K562 (cell line): ENCODE results near the gene PLPP7. TPM values are rescaled to one million over a fixed set of nuclear protein-coding genes. Genes with fewer than 3 reads are reported as not detected.
A peak's percentile ranks its signal among the peaks of the same experiment; 100 is the strongest.

Experiments
- ATAC-seq: fragments of 200-7000 bp; cut with Tn5 transposase; 3 replicates; pipeline ENCODE4 v1.9.1; 2020; ENCODE audit warnings: moderate library complexity
- BruUV-seq: library from RNA; stranded (reverse); fragments of 400-500 nt; replicated peaks from 2 replicates; lab custom pipeline; 2021; lab: Mats Ljungman, UMichigan
- CTCF ChIA-PET: fragments of 300-600 bp; formaldehyde crosslinking; extraction: SDS; loops from one replicate; lab custom pipeline; 2021; ENCODE audit warnings: low intra/inter-chr PET ratio; lab: Yijun Ruan, JAX
- POLR2A ChIA-PET: fragments of 300-600, 350-650 bp; sonication (Branson Sonifier 250); formaldehyde crosslinking; extraction: SDS; loops from one replicate; lab custom pipeline; 2021; ENCODE audit warnings: antibody characterized with exemption, inconsistent platforms; lab: Yijun Ruan, JAX
- DNase-seq, 4 experiments: peaks; one replicate each; pipeline versions ENCODE4 v3.0.0 to v3.0.0-alpha.2; 2011 to 2018; ENCODE audit warnings: low spot score in 3 of 4, mixed read lengths in 3 of 4; ENCODE audit errors: extremely low read depth in 1 of 4
- FAIRE-seq: peaks from 2 replicates; lab custom pipeline; 2011; peaks lifted over from hg19 to GRCh38; lab: Jason Lieb, UNC
- H2AFZ ChIP-seq: 2 replicates; pipeline ENCODE4 v1.6.0; 2011; ENCODE audit warnings: low read depth, low read length, control low read depth, inconsistent platforms
- H3K27ac ChIP-seq: fragments of 200-600 bp; 3 replicates; pipeline ENCODE4 v1.8.0; 2011; ENCODE audit warnings: low read depth, mild to moderate bottlenecking, control low read depth, inconsistent platforms, low read length, moderate library complexity, mixed read lengths; ENCODE audit errors: extremely low read depth
- H3K27me3 ChIP-seq, 2 experiments: fragments of 300-600 bp in 1 of 2; 2 replicates in 1 of 2; 3 replicates in 1 of 2; pipeline versions ENCODE4 v1.6.0 to v1.8.0; 2011; ENCODE audit warnings: inconsistent platforms in 2 of 2, low read length in 2 of 2, mild to moderate bottlenecking in 1 of 2, mixed read lengths in 1 of 2, moderate library complexity in 1 of 2; ENCODE audit not compliant: control insufficient read depth in 2 of 2, insufficient read depth in 2 of 2
- H3K36me3 ChIP-seq: fragments of 300-600 bp; 3 replicates; pipeline ENCODE4 v1.8.0; 2011; ENCODE audit warnings: mild to moderate bottlenecking, low read length, inconsistent platforms; ENCODE audit not compliant: control insufficient read depth, insufficient read depth
- H3K4me1 ChIP-seq, 2 experiments: fragments of 200-600 bp in 1 of 2; replicated peaks in 1 of 2; 2 replicates in 1 of 2; 3 replicates in 1 of 2; pipeline versions ENCODE4 v1.5.1 to v1.8.0; 2011; ENCODE audit warnings: inconsistent platforms in 2 of 2, low read length in 2 of 2, mild to moderate bottlenecking in 1 of 2, mixed read lengths in 1 of 2, moderate library complexity in 1 of 2; ENCODE audit not compliant: control insufficient read depth in 2 of 2, insufficient read depth in 2 of 2
- H3K4me2 ChIP-seq: 2 replicates; pipeline ENCODE4 v1.6.1; 2011; ENCODE audit warnings: low read length, control low read depth, inconsistent platforms, mixed read lengths; ENCODE audit not compliant: insufficient read depth
- H3K4me3 ChIP-seq: fragments of 200-600 bp; sonication (generic), shearing (Covaris generic); 2 replicates; pipeline ENCODE4 v1.5.1; 2016; ENCODE audit warnings: control low read depth, inconsistent platforms
- H3K79me2 ChIP-seq: fragments of 200-600 bp; 3 replicates; pipeline ENCODE4 v1.8.0; 2011; ENCODE audit warnings: low read length, inconsistent platforms; ENCODE audit not compliant: control insufficient read depth, insufficient read depth
- H3K9ac ChIP-seq, 2 experiments: 2 replicates each; pipeline versions ENCODE4 v1.6.0 to v1.6.1; 2011; ENCODE audit warnings: low read depth in 2 of 2, low read length in 2 of 2, control low read depth in 1 of 2, inconsistent platforms in 1 of 2, mild to moderate bottlenecking in 1 of 2, mixed read lengths in 1 of 2; ENCODE audit not compliant: insufficient read depth in 1 of 2
- H3K9me1 ChIP-seq: one replicate; pipeline ENCODE4 v1.6.0; 2011; ENCODE audit warnings: inconsistent platforms, mild to moderate bottlenecking, low read length, moderate library complexity; ENCODE audit not compliant: control insufficient read depth, insufficient read depth
- H3K9me3 ChIP-seq: replicated peaks from 2 replicates; pipeline ENCODE4 v1.5.1; 2011; ENCODE audit warnings: low read depth, low read length, inconsistent platforms; ENCODE audit not compliant: control insufficient read depth, insufficient read depth
- H4K20me1 ChIP-seq: replicated peaks from 2 replicates; pipeline ENCODE4 v1.6.1; 2011; ENCODE audit warnings: low read length, inconsistent platforms, mixed read lengths; ENCODE audit not compliant: control insufficient read depth, insufficient read depth
- ASH1L ChIP-seq: fragments of 450-650 bp; IDR thresholded peaks from 2 replicates; pipeline ENCODE4 v1.6.1; 2018; ENCODE audit warnings: borderline replicate concordance, mild to moderate bottlenecking, low read depth; ENCODE audit not compliant: partially characterized antibody
- HSF4 ChIP-seq: fragments of 250-450 bp; sonication (Bioruptor Pico); IDR thresholded peaks from 2 replicates; pipeline ENCODE4 v2.1.2; 2022; ENCODE audit warnings: mild to moderate bottlenecking, moderate library complexity, borderline replicate concordance
- IRF2 ChIP-seq: sonication (generic); formaldehyde crosslinking; IDR thresholded peaks from 2 replicates; pipeline ENCODE4 v1.8.1; 2022; ENCODE audit warnings: mild to moderate bottlenecking, missing genetic modification reagents
- NR2C2 ChIP-seq, 2 experiments: fragments of 200-800 bp in 1 of 2; sonication (Bioruptor generic) in 1 of 2; sonication (generic) in 1 of 2; formaldehyde crosslinking in 1 of 2; IDR thresholded peaks; 2 replicates each; pipeline versions ENCODE4 v1.6.1 to v1.8.0; 2016 to 2022; ENCODE audit warnings: mild to moderate bottlenecking in 1 of 2, missing compliant biosample characterization in 1 of 2, missing genetic modification characterization in 1 of 2, missing genetic modification reagents in 1 of 2
- POLR2B ChIP-seq: fragments of 450-650 bp; IDR thresholded peaks from 2 replicates; pipeline ENCODE4 v1.6.1; 2018; ENCODE audit warnings: low read depth; ENCODE audit not compliant: partially characterized antibody
- SAP30 ChIP-seq: fragments of 200-600 bp; sonication (generic); IDR thresholded peaks from 2 replicates; pipeline ENCODE4 v1.6.1; 2012; ENCODE audit warnings: borderline replicate concordance, low read depth, mild to moderate bottlenecking, moderate library complexity, low read length, control low read depth, inconsistent platforms; ENCODE audit not compliant: insufficient read depth, poor library complexity, severe bottlenecking
- WGBS: fragments of 100-300 bp; shearing (Covaris generic); methylation state at CpG from one replicate; pipeline ENCODE4 v1.1.6; 2016; ENCODE audit warnings: low coverage, mixed read lengths; ENCODE audit not compliant: insufficient coverage; ENCODE audit errors: missing lambda C conversion rate; 5-methylcytosine and 5-hydroxymethylcytosine counted together
- in situ Hi-C: fragments of 300-500 bp; cut with MboI; formaldehyde crosslinking; loops from 4 replicates; pipeline ENCODE4 v1.15.0; 2018; ENCODE audit warnings: inconsistent platforms, mixed read lengths
- intact Hi-C: fragments of 100-400 bp; cut with micrococcal nuclease; formaldehyde crosslinking; loops from 2 replicates; pipeline ENCODE4 v1.14.2; 2022
- polyA plus RNA-seq, 8 experiments: library from polyadenylated mRNA; depleted of rRNA in 4 of 8; stranded (reverse) in 5 of 8; unstranded in 3 of 8; fragments of >200 nt; fragmentation: Nextera tagmentation in 2 of 8; fragmentation: Illumina TruSeq in 1 of 8; extraction: Ambion mirVana in 2 of 8; extraction: Trizol in 1 of 8; gene quantifications; 2 replicates each; pipeline versions ENCODE4 v1.2.1 to v1.2.3, GENCODE V29; 2011 to 2014; ENCODE audit warnings: inconsistent platforms in 1 of 8, missing spikeins in 1 of 8
- total RNA-seq, 7 experiments: library from RNA; depleted of rRNA in 6 of 7; stranded (reverse); fragments of >200 nt in 6 of 7; fragmentation: Illumina TruSeq in 2 of 7; extraction: Trizol in 2 of 7; gene quantifications; 2 replicates each; pipeline versions ENCODE4 v1.2.1 to v1.2.3, GENCODE V29; 2011 to 2021; ENCODE audit warnings: low replicate concordance in 1 of 7
- TF ChIP-seq, protein P1 (sequence below): fragments of 450-650 bp; IDR thresholded peaks from 2 replicates; pipeline ENCODE4 v1.6.1; 2014; ENCODE audit warnings: low read depth, mild to moderate bottlenecking, moderate library complexity, borderline replicate concordance
- TF ChIP-seq, protein P2 (sequence below): fragments of 250-450 bp; sonication (Bioruptor Pico); IDR thresholded peaks from 2 replicates; pipeline ENCODE4 v1.4.0; 2020; ENCODE audit warnings: mild to moderate bottlenecking, moderate library complexity
- TF ChIP-seq, protein P3 (sequence below): sonication (generic); formaldehyde crosslinking; IDR thresholded peaks from 2 replicates; pipeline ENCODE4 v1.8.1; 2022; ENCODE audit warnings: missing genetic modification reagents

Gene PLPP7
- total and polyA plus RNA-seq, 9 of the 15 experiments (the other 6 are each of a cell fraction or from before 2014, with no cell fraction given): 0.09 to 0.93 (median 0.18) TPM; not detected in 4

DNA sequence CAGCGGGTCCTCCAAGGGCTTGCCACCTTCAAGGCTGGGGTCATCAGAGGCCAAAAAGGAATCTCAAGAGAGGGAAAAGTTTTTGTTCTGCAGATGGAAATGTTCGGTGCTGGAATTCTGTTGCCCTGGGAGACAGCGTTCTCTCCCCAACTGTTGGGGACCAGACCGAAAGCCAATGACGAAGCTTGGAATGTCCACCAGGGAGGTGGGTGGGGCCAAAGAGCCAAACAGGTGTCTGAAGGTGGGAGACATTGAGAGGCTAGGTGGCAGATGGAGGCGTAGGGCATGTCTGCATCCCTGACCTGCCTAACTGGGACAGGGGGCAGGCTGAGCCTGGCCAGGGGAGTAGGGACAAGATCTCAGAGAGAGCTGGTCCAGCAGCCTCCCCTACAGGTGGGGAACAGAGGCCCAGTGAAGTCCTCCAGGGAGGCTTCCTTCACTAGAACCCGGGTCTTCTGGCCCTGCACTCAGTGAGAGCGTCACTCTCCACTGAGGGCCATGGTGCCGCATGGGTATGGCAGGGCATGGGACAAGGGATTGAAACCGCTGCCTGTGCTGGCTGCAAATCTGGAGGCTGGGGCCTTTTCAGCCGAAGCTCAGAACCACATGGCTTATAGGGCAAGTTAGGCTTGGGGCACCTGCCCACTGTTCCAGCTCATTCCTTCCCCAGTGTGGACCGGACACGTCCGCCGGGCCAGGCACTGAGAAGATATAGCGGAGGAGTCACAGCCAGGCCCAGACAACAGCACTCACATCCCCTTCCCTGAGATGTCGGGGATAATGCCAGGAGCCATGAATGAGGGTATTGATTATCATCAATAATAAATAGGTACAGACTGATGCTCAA, 8.2 kb upstream of the PLPP7 start (continued):
- TF ChIP-seq POLR2B: no peak

DNA sequence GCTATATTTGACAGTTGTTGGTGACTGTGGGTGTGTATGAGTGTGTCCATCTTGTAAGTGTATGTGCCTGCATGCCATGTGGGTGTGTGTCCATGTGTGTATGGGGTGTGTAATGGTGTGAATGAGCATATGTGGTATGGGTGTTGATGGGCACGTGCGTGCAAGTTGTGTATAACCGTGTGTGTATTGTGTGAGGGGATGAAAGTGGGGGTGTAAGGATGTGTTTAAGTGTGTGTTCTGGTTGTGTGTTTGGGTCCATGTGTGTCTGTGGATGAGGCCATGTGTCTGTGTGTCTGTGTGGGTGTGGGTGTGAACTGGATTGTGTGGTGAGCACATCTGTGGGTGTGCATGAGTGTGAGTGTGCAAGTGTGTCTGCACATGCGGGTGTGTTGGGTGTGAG, 7.3 kb upstream of the PLPP7 start:
- CTCF ChIA-PET: no interaction called here
- DNase-seq (no peak), ATAC-seq (no peak), FAIRE-seq (no peak)
- intact Hi-C loops (no loop called here), in situ Hi-C loops (no loop called here)
- POLR2A ChIA-PET: interaction anchor here (0.6 to 1.1 kb wide), 2 partner anchors 13 to 15 kb away, joined by 3 read pairs; no protein-coding TSS in a partner anchor
- no peaks in the 10 kb centered on the region for H4K20me1 ChIP-seq
- no peak overlapping the region for H3K4me2 ChIP-seq
- H2AFZ ChIP-seq: no peak overlapping the region
- H3K4me1 ChIP-seq: peaks cover 17 to 39% of the 10 kb centered on the region in 2 experiments
- peaks cover 8% of the 10 kb centered on the region for H3K9me1 ChIP-seq
- no peaks in the 10 kb centered on the region for H3K36me3 ChIP-seq
- WGBS: 23% methylated on average over 4 of the region's 4 CpGs
- H3K4me3 ChIP-seq: no peak overlapping the region
- 0 out of 4 replicates have a peak overlapping the region, but pooled peaks of 1 of the 2 experiments have one; percentile 5 for H3K9ac ChIP-seq
- peaks cover 1% of the 10 kb centered on the region; the same call in 1 of the 3 replicates for H3K79me2 ChIP-seq
- H3K27ac ChIP-seq: no peak overlapping the region
- peaks cover 3 to 13% of the 10 kb centered on the region in 2 experiments; a peak in 3 of 5 replicates for H3K27me3 ChIP-seq
- no TSS peak for BruUV-seq
- H3K9me3 ChIP-seq: no peaks in the 10 kb centered on the region
- TF ChIP-seq HSF4: no peak
- TF ChIP-seq, protein P1, sequence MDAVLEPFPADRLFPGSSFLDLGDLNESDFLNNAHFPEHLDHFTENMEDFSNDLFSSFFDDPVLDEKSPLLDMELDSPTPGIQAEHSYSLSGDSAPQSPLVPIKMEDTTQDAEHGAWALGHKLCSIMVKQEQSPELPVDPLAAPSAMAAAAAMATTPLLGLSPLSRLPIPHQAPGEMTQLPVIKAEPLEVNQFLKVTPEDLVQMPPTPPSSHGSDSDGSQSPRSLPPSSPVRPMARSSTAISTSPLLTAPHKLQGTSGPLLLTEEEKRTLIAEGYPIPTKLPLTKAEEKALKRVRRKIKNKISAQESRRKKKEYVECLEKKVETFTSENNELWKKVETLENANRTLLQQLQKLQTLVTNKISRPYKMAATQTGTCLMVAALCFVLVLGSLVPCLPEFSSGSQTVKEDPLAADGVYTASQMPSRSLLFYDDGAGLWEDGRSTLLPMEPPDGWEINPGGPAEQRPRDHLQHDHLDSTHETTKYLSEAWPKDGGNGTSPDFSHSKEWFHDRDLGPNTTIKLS: no peak
- TF ChIP-seq ASH1L: no peak
- no peak for TF ChIP-seq IRF2 (CRISPR knock-in tag)
- TF ChIP-seq, protein P2, sequence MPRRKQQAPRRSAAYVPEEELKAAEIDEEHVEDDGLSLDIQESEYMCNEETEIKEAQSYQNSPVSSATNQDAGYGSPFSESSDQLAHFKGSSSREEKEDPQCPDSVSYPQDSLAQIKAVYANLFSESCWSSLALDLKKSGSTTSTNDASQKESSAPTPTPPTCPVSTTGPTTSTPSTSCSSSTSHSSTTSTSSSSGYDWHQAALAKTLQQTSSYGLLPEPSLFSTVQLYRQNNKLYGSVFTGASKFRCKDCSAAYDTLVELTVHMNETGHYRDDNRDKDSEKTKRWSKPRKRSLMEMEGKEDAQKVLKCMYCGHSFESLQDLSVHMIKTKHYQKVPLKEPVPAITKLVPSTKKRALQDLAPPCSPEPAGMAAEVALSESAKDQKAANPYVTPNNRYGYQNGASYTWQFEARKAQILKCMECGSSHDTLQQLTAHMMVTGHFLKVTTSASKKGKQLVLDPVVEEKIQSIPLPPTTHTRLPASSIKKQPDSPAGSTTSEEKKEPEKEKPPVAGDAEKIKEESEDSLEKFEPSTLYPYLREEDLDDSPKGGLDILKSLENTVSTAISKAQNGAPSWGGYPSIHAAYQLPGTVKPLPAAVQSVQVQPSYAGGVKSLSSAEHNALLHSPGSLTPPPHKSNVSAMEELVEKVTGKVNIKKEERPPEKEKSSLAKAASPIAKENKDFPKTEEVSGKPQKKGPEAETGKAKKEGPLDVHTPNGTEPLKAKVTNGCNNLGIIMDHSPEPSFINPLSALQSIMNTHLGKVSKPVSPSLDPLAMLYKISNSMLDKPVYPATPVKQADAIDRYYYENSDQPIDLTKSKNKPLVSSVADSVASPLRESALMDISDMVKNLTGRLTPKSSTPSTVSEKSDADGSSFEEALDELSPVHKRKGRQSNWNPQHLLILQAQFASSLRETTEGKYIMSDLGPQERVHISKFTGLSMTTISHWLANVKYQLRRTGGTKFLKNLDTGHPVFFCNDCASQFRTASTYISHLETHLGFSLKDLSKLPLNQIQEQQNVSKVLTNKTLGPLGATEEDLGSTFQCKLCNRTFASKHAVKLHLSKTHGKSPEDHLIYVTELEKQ: no peak
- TF ChIP-seq, protein P3, sequence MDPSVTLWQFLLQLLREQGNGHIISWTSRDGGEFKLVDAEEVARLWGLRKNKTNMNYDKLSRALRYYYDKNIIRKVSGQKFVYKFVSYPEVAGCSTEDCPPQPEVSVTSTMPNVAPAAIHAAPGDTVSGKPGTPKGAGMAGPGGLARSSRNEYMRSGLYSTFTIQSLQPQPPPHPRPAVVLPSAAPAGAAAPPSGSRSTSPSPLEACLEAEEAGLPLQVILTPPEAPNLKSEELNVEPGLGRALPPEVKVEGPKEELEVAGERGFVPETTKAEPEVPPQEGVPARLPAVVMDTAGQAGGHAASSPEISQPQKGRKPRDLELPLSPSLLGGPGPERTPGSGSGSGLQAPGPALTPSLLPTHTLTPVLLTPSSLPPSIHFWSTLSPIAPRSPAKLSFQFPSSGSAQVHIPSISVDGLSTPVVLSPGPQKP (CRISPR knock-in tag): no peak
- TF ChIP-seq NR2C2 (CRISPR knock-in tag; IDR thresholded peaks at IDR 0.05): no peak
- no peak for TF ChIP-seq NR2C2 (tag; IDR thresholded peaks at IDR 0.05)
- TF ChIP-seq SAP30: no peak
